A549 (cell line): ENCODE measurements around the gene RPS15. TPM values are rescaled to one million over a fixed set of nuclear protein-coding genes. Genes with fewer than 3 reads are reported as not detected.

Source experiments
- ATAC-seq, 2 experiments: fragments of 200-7000 bp in 1 of 2; fragments of >200 bp in 1 of 2; cut with Nextera tagmentation in 1 of 2; cut with Tn5 transposase in 1 of 2; 3 replicates each; pipeline versions ENCODE4 v1.8.0 to v1.9.1; 2018 to 2020; ENCODE audit warnings: mild to moderate bottlenecking in 1 of 2, moderate library complexity in 1 of 2
- CTCF ChIA-PET: fragments of 300-600 bp; sonication (Branson Sonifier 250); formaldehyde crosslinking; extraction: SDS; loops from one replicate; lab custom pipeline; 2021; ENCODE audit warnings: antibody characterized with exemption, inconsistent platforms; lab: Yijun Ruan, JAX
- POLR2A ChIA-PET: fragments of 350-600 bp; formaldehyde crosslinking; extraction: SDS; loops from one replicate; lab custom pipeline; 2021; ENCODE audit warnings: antibody characterized with exemption, inconsistent platforms; lab: Yijun Ruan, JAX
- DNase-seq, 2 experiments: peaks; one replicate each; pipeline versions ENCODE4 v3.0.0 to v3.0.0-alpha.2; 2011 to 2016; ENCODE audit warnings: low read depth in 1 of 2, low spot score in 1 of 2
- FAIRE-seq: peaks from 2 replicates; lab custom pipeline; 2011; peaks lifted over from hg19 to GRCh38; lab: Jason Lieb, UNC
- H3K27ac ChIP-seq, 2 experiments: fragments of >200 bp; sonication (Bioruptor Twin); formaldehyde crosslinking; 3 replicates each; pipeline ENCODE4 v1.5.1; 2016 to 2017
- H3K4me1 ChIP-seq: fragments of >200 bp; sonication (Bioruptor Twin); formaldehyde crosslinking; 3 replicates; pipeline ENCODE4 v1.6.1; 2016
- H3K4me2 ChIP-seq: fragments of >200 bp; sonication (Bioruptor Twin); formaldehyde crosslinking; 3 replicates; pipeline ENCODE4 v1.6.1; 2016
- H3K4me3 ChIP-seq: fragments of >200 bp; sonication (Bioruptor Twin); formaldehyde crosslinking; 3 replicates; pipeline ENCODE4 v1.5.1; 2016
- H3K9me3 ChIP-seq: fragments of >200 bp; sonication (Bioruptor Twin); formaldehyde crosslinking; 3 replicates; pipeline ENCODE4 v1.6.1; 2016
- EHF ChIP-seq: fragments of 250-450 bp; sonication (Bioruptor Pico); IDR thresholded peaks from 2 replicates; pipeline ENCODE4 v1.5.0; 2020; ENCODE audit warnings: mild to moderate bottlenecking
- EHMT2 ChIP-seq: fragments of 200-600 bp; sonication (generic); IDR thresholded peaks from 2 replicates; pipeline ENCODE4 v1.6.1; 2016; ENCODE audit warnings: antibody characterized with exemption, low read depth, mild to moderate bottlenecking, moderate library complexity
- FOXS1 ChIP-seq: fragments of 250-450 bp; sonication (Bioruptor Pico); IDR thresholded peaks from 2 replicates; pipeline ENCODE4 v1.5.0; 2020; ENCODE audit warnings: mild to moderate bottlenecking, moderate library complexity
- GATA3 ChIP-seq: IDR thresholded peaks from 2 replicates; pipeline ENCODE4 v1.6.1; 2012; ENCODE audit warnings: borderline replicate concordance
- HOXA7 ChIP-seq: fragments of 250-450 bp; sonication (Bioruptor Pico); IDR thresholded peaks from 2 replicates; pipeline ENCODE4 v1.5.0; 2020; ENCODE audit warnings: mild to moderate bottlenecking, moderate library complexity
- KDM1A ChIP-seq: fragments of 200-600 bp; sonication (generic); IDR thresholded peaks from 2 replicates; pipeline ENCODE4 v1.6.1; 2016; ENCODE audit warnings: low read depth, mild to moderate bottlenecking
- KDM5A ChIP-seq: fragments of 200-600 bp; sonication (generic); IDR thresholded peaks from 2 replicates; pipeline ENCODE4 v1.6.1; 2016; ENCODE audit warnings: antibody characterized with exemption, mild to moderate bottlenecking
- MYC ChIP-seq: IDR thresholded peaks from 2 replicates; pipeline ENCODE4 v1.6.1; 2012; ENCODE audit warnings: mild to moderate bottlenecking, inconsistent platforms, low read length, improper control_type of control experiment, borderline replicate concordance
- POLR2A ChIP-seq: IDR thresholded peaks from 2 replicates; pipeline ENCODE4 v1.6.1; 2012; ENCODE audit warnings: mild to moderate bottlenecking, low read length
- POLR2AphosphoS2 ChIP-seq: conservative IDR thresholded peaks from 2 replicates; pipeline ENCODE4 v1.6.1; 2012; ENCODE audit warnings: low read length, improper control_type of control experiment, inconsistent platforms
- RCOR1 ChIP-seq: fragments of 150-350 bp; IDR thresholded peaks from 2 replicates; pipeline ENCODE4 v1.6.1; 2014; ENCODE audit warnings: antibody characterized with exemption, low read length, low read depth
- SREBF2 ChIP-seq: fragments of 450-650 bp; IDR thresholded peaks from 2 replicates; pipeline ENCODE4 v1.6.1; 2014; ENCODE audit warnings: mild to moderate bottlenecking, moderate library complexity
- TFCP2L1 ChIP-seq: fragments of 250-450 bp; sonication (Bioruptor Pico); IDR thresholded peaks from 2 replicates; pipeline ENCODE4 v1.5.0; 2021; ENCODE audit warnings: mild to moderate bottlenecking
- TP53 ChIP-seq: fragments of 250-450 bp; sonication (Bioruptor Pico); IDR thresholded peaks from 2 replicates; pipeline ENCODE4 v1.5.0; 2021; ENCODE audit warnings: mild to moderate bottlenecking, moderate library complexity
- ZC3H11A ChIP-seq: fragments of 450-650 bp; IDR thresholded peaks from 2 replicates; pipeline ENCODE4 v1.6.1; 2014; ENCODE audit warnings: antibody characterized with exemption, mild to moderate bottlenecking
- ZSCAN20 ChIP-seq: fragments of 250-450 bp; sonication (Bioruptor Pico); IDR thresholded peaks from 2 replicates; pipeline ENCODE4 v1.8.0; 2022; ENCODE audit warnings: mild to moderate bottlenecking, moderate library complexity
- WGBS: methylation state at CpG from one replicate; pipeline ENCODE4 v1.1.6; 2017; ENCODE audit errors: missing lambda C conversion rate; 5-methylcytosine and 5-hydroxymethylcytosine counted together
- polyA plus RNA-seq, 4 experiments: library from polyadenylated mRNA; depleted of rRNA in 3 of 4; stranded (reverse); fragments of >200 nt; fragmentation: RNase III in 1 of 4; extraction: RNeasy Plus Mini Kit Qiagen cat#74134 plus additional on column Dnase treatment in 1 of 4; gene quantifications; 2 replicates in 3 of 4; 3 replicates in 1 of 4; pipeline ENCODE4 v1.2.3, GENCODE V29; 2011 to 2017
- TF ChIP-seq, protein P1 (sequence below): fragments of >200 bp; sonication (Bioruptor Twin); formaldehyde crosslinking; IDR thresholded peaks from 3 replicates; pipeline ENCODE4 v1.5.1; 2016
- TF ChIP-seq, protein P2 (sequence below): fragments of 450-650 bp; IDR thresholded peaks from 2 replicates; pipeline ENCODE4 v1.6.1; 2014; ENCODE audit warnings: antibody characterized with exemption
- TF ChIP-seq, protein P3 (sequence below): IDR thresholded peaks from 2 replicates; pipeline ENCODE4 v1.6.1; 2012
- TF ChIP-seq, protein P4 (sequence below): fragments of 200-600 bp; sonication (generic); IDR thresholded peaks from 2 replicates; pipeline ENCODE4 v1.6.1; 2016; ENCODE audit warnings: antibody characterized with exemption, mild to moderate bottlenecking, moderate library complexity
- TF ChIP-seq, protein P5 (sequence below): IDR thresholded peaks from 2 replicates; pipeline ENCODE4 v1.6.1; 2012; ENCODE audit warnings: low read depth, borderline replicate concordance
- TF ChIP-seq, protein P6 (sequence below): IDR thresholded peaks from 2 replicates; pipeline ENCODE4 v1.6.1; 2012

RPS15 gene
- polyA plus RNA-seq, 2 of the 4 experiments (the other 2 are of a cell fraction): 525 to 1,458 TPM

DNA sequence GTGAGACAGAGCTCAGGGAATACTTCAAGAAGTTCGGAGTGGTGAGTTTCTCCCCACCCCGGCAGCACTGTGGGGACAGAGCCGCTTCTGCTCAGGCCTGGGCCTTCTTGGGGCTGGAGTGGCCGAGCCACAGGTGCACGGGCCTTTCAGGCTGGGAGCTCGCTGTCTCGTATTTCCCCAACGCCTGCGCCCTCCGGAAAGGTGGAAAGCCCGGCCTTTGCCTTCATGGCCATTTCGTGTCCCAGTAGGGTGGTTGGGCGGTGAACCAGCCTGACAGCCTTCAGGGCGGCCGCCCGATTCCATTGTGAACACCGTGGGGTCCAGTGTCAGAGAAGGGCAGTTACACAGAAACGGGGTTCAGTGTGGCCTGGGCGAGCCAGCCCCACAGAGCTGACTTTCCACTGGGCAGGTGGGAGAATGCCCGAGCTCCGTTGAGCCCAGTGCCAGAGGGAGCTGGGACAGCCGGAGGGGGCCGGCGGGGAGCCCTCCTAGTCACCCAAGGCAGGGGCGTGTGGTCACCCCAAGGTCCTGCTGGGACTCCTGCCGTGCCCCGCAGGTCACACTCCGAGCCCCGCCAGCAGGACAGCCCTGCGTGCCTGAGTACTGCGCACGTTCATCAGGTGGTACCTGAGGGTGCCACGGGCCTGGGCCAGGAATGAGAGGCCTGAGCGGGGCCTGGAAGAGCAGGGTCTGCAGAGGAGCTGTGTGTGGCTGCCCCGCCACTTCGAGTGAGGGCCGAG, 16.8 kb upstream of the RPS15 start:
- no peaks in the 10 kb centered on the region for H3K4me1 ChIP-seq
- TF ChIP-seq MYC (no peak), GATA3 (no peak), EHF (CRISPR knock-in tag) (no peak), RCOR1 (no peak)
- TF ChIP-seq, protein P1, sequence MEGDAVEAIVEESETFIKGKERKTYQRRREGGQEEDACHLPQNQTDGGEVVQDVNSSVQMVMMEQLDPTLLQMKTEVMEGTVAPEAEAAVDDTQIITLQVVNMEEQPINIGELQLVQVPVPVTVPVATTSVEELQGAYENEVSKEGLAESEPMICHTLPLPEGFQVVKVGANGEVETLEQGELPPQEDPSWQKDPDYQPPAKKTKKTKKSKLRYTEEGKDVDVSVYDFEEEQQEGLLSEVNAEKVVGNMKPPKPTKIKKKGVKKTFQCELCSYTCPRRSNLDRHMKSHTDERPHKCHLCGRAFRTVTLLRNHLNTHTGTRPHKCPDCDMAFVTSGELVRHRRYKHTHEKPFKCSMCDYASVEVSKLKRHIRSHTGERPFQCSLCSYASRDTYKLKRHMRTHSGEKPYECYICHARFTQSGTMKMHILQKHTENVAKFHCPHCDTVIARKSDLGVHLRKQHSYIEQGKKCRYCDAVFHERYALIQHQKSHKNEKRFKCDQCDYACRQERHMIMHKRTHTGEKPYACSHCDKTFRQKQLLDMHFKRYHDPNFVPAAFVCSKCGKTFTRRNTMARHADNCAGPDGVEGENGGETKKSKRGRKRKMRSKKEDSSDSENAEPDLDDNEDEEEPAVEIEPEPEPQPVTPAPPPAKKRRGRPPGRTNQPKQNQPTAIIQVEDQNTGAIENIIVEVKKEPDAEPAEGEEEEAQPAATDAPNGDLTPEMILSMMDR: no peak
- POLR2A ChIA-PET: interaction anchor here (0.6 kb wide), 1 partner anchor 22 kb away, joined by 3 read pairs; no protein-coding TSS in a partner anchor
- FAIRE-seq (no peak), DNase-seq (no peak), ATAC-seq (no peak)
- CTCF ChIA-PET: interaction anchor here (1.0 to 1.5 kb wide), 5 partner anchors 8 to 24 kb away, joined by 3 to 8 read pairs (median 4); partner anchors contain the start of gene RPS15
- no peak overlapping the region for H3K4me3 ChIP-seq
- no peak overlapping the region for H3K4me2 ChIP-seq
- H3K9me3 ChIP-seq: no peaks in the 10 kb centered on the region
- WGBS: 91% methylated on average over 11 of the region's 37 CpGs
- H3K27ac ChIP-seq: no peak overlapping the region

DNA sequence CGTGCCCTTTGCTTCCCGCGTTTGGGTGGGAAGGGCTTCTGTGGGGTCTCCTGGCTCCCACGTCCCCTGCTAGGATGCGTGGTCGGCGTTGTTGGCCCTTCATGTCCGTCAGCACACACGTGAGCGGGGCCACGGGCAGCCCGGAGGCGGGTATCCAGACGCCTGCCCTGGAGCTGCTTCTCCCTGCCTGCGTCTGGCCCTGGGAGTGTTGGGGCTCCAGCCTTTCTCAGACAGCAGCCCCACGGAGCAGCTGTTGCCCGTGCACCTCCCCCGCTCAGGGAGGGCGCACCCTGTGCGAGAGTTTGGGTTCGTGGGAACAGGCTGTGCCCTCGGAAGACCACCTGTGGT, 16.3 kb upstream of the RPS15 start:
- no peak for FAIRE-seq
- no CpG with 5 or more reads among the region's 22 CpGs for WGBS
- Histone ChIP-seq H3K4me1 (no peaks in the 10 kb centered on the region), H3K4me3 (no peak overlapping the region), H3K9me3 (no peaks in the 10 kb centered on the region), H3K4me2 (no peak overlapping the region), H3K27ac (no peak overlapping the region)
- ChIA-PET POLR2A (no interaction called here), CTCF (interaction anchor here (1.0 to 1.5 kb wide), 2 partner anchors 9 to 23 kb away, joined by 3 to 8 read pairs; no protein-coding TSS in a partner anchor)
- DNase-seq: no peak
- TF ChIP-seq FOXS1 (CRISPR knock-in tag) (no peak), EHMT2 (no peak)
- no peak for ATAC-seq

DNA sequence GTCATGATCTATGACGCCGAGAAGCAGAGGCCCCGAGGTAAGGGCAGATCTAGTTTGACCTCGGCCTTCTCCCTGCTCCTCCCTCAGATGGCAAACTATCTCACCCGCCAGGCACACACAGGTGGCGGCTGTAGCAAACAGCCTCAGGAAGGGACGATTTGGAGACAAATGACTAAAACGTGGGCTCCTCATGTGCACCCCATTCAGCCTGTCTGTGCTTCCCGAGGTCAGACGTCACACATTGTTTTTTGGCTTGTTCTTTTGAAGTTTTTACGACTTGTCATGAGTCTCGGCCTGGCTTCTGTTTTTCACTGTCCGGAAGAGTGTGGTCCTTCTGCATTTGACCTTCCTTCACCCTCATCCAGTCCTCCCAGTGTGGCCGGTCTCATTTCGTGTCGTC, 15.8 kb upstream of the RPS15 start:
- Histone ChIP-seq H3K9me3 (no peaks in the 10 kb centered on the region), H3K4me1 (no peaks in the 10 kb centered on the region), H3K27ac (no peak overlapping the region), H3K4me2 (no peak overlapping the region), H3K4me3 (no peak overlapping the region)
- no peak for DNase-seq
- WGBS: 89% methylated on average over 13 of the region's 16 CpGs
- ChIA-PET CTCF (interaction anchor here (1.0 to 1.5 kb wide), 3 partner anchors 9 to 23 kb away, joined by 3 to 8 read pairs (median 3); no protein-coding TSS in a partner anchor), POLR2A (no interaction called here)
- no peak for ATAC-seq
- FAIRE-seq: no peak
- no peak for TF ChIP-seq FOXS1 (CRISPR knock-in tag)
- TF ChIP-seq, protein P2, sequence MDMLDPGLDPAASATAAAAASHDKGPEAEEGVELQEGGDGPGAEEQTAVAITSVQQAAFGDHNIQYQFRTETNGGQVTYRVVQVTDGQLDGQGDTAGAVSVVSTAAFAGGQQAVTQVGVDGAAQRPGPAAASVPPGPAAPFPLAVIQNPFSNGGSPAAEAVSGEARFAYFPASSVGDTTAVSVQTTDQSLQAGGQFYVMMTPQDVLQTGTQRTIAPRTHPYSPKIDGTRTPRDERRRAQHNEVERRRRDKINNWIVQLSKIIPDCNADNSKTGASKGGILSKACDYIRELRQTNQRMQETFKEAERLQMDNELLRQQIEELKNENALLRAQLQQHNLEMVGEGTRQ: no peak
- TF ChIP-seq, protein P1: no peak
- no peak for TF ChIP-seq POLR2AphosphoS2
- no peak for TF ChIP-seq TFCP2L1 (CRISPR knock-in tag)
- TF ChIP-seq, protein P3, sequence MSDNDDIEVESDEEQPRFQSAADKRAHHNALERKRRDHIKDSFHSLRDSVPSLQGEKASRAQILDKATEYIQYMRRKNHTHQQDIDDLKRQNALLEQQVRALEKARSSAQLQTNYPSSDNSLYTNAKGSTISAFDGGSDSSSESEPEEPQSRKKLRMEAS: no peak
- TF ChIP-seq KDM5A: no peak
- TF ChIP-seq ZC3H11A: no peak
- no peak for TF ChIP-seq MYC
- TF ChIP-seq ZSCAN20: no peak
- TF ChIP-seq HOXA7 (CRISPR knock-in tag): no peak
- no peak for TF ChIP-seq TP53 (CRISPR knock-in tag)
- TF ChIP-seq, protein P4, sequence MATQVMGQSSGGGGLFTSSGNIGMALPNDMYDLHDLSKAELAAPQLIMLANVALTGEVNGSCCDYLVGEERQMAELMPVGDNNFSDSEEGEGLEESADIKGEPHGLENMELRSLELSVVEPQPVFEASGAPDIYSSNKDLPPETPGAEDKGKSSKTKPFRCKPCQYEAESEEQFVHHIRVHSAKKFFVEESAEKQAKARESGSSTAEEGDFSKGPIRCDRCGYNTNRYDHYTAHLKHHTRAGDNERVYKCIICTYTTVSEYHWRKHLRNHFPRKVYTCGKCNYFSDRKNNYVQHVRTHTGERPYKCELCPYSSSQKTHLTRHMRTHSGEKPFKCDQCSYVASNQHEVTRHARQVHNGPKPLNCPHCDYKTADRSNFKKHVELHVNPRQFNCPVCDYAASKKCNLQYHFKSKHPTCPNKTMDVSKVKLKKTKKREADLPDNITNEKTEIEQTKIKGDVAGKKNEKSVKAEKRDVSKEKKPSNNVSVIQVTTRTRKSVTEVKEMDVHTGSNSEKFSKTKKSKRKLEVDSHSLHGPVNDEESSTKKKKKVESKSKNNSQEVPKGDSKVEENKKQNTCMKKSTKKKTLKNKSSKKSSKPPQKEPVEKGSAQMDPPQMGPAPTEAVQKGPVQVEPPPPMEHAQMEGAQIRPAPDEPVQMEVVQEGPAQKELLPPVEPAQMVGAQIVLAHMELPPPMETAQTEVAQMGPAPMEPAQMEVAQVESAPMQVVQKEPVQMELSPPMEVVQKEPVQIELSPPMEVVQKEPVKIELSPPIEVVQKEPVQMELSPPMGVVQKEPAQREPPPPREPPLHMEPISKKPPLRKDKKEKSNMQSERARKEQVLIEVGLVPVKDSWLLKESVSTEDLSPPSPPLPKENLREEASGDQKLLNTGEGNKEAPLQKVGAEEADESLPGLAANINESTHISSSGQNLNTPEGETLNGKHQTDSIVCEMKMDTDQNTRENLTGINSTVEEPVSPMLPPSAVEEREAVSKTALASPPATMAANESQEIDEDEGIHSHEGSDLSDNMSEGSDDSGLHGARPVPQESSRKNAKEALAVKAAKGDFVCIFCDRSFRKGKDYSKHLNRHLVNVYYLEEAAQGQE: no peak
- TF ChIP-seq, protein P5, sequence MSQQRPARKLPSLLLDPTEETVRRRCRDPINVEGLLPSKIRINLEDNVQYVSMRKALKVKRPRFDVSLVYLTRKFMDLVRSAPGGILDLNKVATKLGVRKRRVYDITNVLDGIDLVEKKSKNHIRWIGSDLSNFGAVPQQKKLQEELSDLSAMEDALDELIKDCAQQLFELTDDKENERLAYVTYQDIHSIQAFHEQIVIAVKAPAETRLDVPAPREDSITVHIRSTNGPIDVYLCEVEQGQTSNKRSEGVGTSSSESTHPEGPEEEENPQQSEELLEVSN: no peak
- TF ChIP-seq, protein P6, sequence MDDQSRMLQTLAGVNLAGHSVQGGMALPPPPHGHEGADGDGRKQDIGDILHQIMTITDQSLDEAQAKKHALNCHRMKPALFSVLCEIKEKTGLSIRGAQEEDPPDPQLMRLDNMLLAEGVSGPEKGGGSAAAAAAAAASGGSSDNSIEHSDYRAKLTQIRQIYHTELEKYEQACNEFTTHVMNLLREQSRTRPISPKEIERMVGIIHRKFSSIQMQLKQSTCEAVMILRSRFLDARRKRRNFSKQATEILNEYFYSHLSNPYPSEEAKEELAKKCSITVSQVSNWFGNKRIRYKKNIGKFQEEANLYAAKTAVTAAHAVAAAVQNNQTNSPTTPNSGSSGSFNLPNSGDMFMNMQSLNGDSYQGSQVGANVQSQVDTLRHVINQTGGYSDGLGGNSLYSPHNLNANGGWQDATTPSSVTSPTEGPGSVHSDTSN: no peak
- TF ChIP-seq POLR2A: no peak
- TF ChIP-seq SREBF2: no peak
- no peak for TF ChIP-seq KDM1A
